ENCODE data around the gene OR2AE1. TPM values are rescaled to one million over a fixed set of nuclear protein-coding genes. Genes with fewer than 3 reads are reported as not detected.

The OR2AE1 gene, protein sequence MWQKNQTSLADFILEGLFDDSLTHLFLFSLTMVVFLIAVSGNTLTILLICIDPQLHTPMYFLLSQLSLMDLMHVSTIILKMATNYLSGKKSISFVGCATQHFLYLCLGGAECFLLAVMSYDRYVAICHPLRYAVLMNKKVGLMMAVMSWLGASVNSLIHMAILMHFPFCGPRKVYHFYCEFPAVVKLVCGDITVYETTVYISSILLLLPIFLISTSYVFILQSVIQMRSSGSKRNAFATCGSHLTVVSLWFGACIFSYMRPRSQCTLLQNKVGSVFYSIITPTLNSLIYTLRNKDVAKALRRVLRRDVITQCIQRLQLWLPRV
- total RNA-seq, result under 1 TPM; 0.32 to 0.98 (median 0.88) TPM

DNA sequence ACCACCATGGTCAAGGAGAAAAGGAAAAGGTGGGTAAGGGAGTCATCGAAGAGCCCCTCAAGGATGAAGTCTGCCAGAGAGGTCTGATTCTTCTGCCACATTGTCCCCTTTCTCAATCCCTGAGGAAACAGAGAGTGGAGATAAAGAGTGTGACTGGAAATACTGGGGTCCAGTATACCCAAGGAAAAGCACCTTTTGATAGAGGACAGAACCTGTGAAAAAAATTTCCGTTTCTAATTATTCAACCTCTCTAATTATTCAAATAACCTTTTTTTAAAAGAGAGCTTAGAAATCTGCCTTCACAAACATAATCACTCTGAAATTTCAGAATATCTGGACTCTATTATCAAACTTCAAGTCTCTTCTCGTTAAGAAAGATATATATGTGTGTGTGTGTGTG lies at the start of gene OR2AE1:
OR2AE1 (minus strand) TSS at position 101 of the 400 bp plus-strand sequence; CDS start at position 101, 0 bp downstream.
- H3K4me1 ChIP-seq, result no peaks in the 10 kb centered on the region
- no peak within 1 kb of the TSS for H3K4me3 ChIP-seq
- TF ChIP-seq POLR2A (IDR thresholded peaks at IDR 0.05), result no peak
- TF ChIP-seq, protein P1, sequence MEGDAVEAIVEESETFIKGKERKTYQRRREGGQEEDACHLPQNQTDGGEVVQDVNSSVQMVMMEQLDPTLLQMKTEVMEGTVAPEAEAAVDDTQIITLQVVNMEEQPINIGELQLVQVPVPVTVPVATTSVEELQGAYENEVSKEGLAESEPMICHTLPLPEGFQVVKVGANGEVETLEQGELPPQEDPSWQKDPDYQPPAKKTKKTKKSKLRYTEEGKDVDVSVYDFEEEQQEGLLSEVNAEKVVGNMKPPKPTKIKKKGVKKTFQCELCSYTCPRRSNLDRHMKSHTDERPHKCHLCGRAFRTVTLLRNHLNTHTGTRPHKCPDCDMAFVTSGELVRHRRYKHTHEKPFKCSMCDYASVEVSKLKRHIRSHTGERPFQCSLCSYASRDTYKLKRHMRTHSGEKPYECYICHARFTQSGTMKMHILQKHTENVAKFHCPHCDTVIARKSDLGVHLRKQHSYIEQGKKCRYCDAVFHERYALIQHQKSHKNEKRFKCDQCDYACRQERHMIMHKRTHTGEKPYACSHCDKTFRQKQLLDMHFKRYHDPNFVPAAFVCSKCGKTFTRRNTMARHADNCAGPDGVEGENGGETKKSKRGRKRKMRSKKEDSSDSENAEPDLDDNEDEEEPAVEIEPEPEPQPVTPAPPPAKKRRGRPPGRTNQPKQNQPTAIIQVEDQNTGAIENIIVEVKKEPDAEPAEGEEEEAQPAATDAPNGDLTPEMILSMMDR (IDR thresholded peaks at IDR 0.05), result no peak
- TF ChIP-seq POLR2AphosphoS5 (IDR thresholded peaks at IDR 0.05), result no peak
- DNase-seq (ENCODE audit: low spot score in 2 of 2), result no peak
- H3K27ac ChIP-seq, result no peak within 1 kb of the TSS
- no peaks in the 10 kb centered on the region for H3K36me3 ChIP-seq
- no peaks in the 10 kb centered on the region for H3K27me3 ChIP-seq
- no peaks in the 10 kb centered on the region for H3K9me3 ChIP-seq
- intact Hi-C loops (cut with DNase I; ENCODE audit: low total_unique reads), result no loop called here

DNA sequence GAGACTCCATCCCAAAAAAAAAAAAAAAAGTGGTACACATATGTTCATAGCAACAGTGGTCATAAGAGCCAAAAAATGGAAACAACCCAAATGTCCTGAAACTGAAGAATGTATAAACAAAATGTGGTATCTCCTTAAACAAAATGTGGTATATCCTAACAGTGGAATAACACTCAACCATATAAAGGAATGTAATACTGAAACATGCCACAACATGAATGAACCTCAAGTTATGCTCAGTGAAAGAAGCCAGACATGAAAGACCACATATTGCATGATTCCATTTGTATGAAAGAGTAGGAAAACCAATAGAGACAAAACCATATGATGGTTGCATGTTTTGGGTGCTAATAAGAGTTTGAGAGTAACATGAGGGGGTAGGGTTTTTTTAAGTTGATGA lies 49.5 kb upstream of the OR2AE1 start:
- TF ChIP-seq, protein P1 (IDR thresholded peaks at IDR 0.05), result no peak
- TF ChIP-seq POLR2AphosphoS5 (IDR thresholded peaks at IDR 0.05) (no peak), POLR2A (IDR thresholded peaks at IDR 0.05) (no peak)
- H3K27me3 ChIP-seq, result no peaks in the 10 kb centered on the region
- H3K9me3 ChIP-seq, result no peaks in the 10 kb centered on the region
- no peak overlapping the region for H3K27ac ChIP-seq
- H3K36me3 ChIP-seq, result no peaks in the 10 kb centered on the region
- no peak for DNase-seq (ENCODE audit: low spot score in 2 of 2)
- H3K4me1 ChIP-seq, result peaks cover 0 to 7% of the 10 kb centered on the region in 2 donors
- no peak overlapping the region for H3K4me3 ChIP-seq
- intact Hi-C loops (cut with DNase I; ENCODE audit: low total_unique reads), result no loop called here

DNA sequence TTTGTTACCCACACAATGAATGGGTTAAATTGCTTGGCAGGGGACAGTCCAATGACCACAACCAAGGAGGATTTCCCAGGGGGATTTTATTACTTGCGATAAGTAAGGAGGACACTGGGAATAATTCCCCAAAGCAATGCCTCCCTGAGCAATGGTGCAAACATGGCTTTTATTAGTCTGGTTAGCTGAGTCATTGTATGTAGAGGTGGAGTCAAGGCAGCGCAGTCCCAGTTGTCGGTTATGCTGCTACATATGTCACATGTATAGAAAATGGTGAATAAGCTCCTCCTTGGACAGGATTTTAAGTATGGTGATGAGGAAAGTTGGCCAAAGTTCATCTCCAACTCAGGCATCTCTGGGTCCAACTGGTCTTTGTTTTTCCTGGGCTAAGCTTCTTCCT lies 46.4 kb upstream of the OR2AE1 start:
- no peak for TF ChIP-seq POLR2A (IDR thresholded peaks at IDR 0.05)
- TF ChIP-seq, protein P1 (IDR thresholded peaks at IDR 0.05), result no peak
- TF ChIP-seq POLR2AphosphoS5 (IDR thresholded peaks at IDR 0.05), result no peak
- peaks cover 0 to 6% of the 10 kb centered on the region in 2 donors for H3K4me1 ChIP-seq
- intact Hi-C loops (cut with DNase I; ENCODE audit: low total_unique reads), result no loop called here
- no peak overlapping the region for H3K27ac ChIP-seq
- DNase-seq (ENCODE audit: low spot score in 2 of 2), result no peak
- H3K4me3 ChIP-seq, result no peak overlapping the region
- no peaks in the 10 kb centered on the region for H3K27me3 ChIP-seq
- no peaks in the 10 kb centered on the region for H3K36me3 ChIP-seq
- no peaks in the 10 kb centered on the region for H3K9me3 ChIP-seq

DNA sequence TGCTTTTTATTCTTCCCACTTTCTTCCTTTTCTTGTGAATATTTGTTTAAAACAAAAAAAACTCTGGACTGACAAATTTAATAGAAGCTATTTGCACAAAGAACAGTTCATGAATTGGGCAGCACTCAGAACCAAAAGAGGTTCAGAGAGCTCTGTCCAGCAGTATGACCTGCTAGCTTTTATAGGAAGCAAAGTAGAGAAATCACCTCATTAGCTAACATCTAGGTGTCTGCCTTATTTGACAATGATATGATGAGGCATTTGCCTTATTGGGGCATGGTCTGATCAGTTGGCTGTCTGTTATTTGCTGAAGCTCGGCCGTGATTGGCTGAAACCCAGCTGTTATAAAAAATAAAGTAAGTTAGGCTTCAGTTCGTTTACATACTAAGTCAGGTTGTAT lies 43.3 kb upstream of the OR2AE1 start:
- no peak for TF ChIP-seq POLR2AphosphoS5 (IDR thresholded peaks at IDR 0.05)
- no peak for TF ChIP-seq POLR2A (IDR thresholded peaks at IDR 0.05)
- TF ChIP-seq, protein P1 (IDR thresholded peaks at IDR 0.05), result no peak
- DNase-seq (ENCODE audit: low spot score in 2 of 2), result no peak
- Histone ChIP-seq H3K4me1 (peaks cover 6 to 28% of the 10 kb centered on the region in 2 donors), H3K27ac (peak overlapping the region; percentile 94), H3K9me3 (no peaks in the 10 kb centered on the region), H3K4me3 (peak overlapping the region; percentile 80 to 98 (median 95)), H3K27me3 (no peaks in the 10 kb centered on the region), H3K36me3 (no peaks in the 10 kb centered on the region)
- intact Hi-C loops (cut with DNase I; ENCODE audit: low total_unique reads), result no loop called here

DNA sequence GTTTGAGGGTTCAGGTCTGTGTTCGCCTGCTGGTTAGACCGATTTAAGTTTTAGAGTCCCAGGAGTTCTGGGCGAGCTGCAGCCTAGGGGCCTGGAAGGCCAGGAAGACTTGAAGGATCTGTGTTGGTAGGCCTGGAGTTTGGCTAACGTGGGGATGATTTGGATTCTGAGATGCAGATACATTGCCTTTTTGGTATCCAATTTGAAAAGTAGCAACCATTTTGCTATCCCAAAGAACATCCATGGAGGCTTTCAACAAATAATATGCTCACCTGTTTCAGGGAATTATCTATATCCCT lies 42.9 kb upstream of the OR2AE1 start:
- TF ChIP-seq POLR2AphosphoS5 (IDR thresholded peaks at IDR 0.05) (no peak), POLR2A (IDR thresholded peaks at IDR 0.05) (no peak)
- TF ChIP-seq, protein P1 (IDR thresholded peaks at IDR 0.05), result no peak
- intact Hi-C loops (cut with DNase I; ENCODE audit: low total_unique reads), result loop anchor here (10.0 kb wide), 1 partner anchor 75 kb away; no protein-coding TSS in a partner anchor
- H3K36me3 ChIP-seq, result no peaks in the 10 kb centered on the region
- no peak for DNase-seq (ENCODE audit: low spot score in 2 of 2)
- H3K4me3 ChIP-seq, result peak overlapping the region; percentile 80 to 98 (median 95)
- H3K27ac ChIP-seq, result peak overlapping the region; percentile 94
- H3K27me3 ChIP-seq, result no peaks in the 10 kb centered on the region
- no peaks in the 10 kb centered on the region for H3K9me3 ChIP-seq
- H3K4me1 ChIP-seq, result peaks cover 6 to 28% of the 10 kb centered on the region in 2 donors

All from breast epithelium (tissue), 4 donors.